ENCODE results near the gene DCC. TPM values are rescaled to one million over a fixed set of nuclear protein-coding genes. Genes with fewer than 3 reads are reported as not detected.
A peak's percentile ranks its signal among the peaks of the same experiment; 100 is the strongest.

The DCC gene
- total RNA-seq, 1 experiment from 2014 or later, result 14.1 TPM

DNA sequence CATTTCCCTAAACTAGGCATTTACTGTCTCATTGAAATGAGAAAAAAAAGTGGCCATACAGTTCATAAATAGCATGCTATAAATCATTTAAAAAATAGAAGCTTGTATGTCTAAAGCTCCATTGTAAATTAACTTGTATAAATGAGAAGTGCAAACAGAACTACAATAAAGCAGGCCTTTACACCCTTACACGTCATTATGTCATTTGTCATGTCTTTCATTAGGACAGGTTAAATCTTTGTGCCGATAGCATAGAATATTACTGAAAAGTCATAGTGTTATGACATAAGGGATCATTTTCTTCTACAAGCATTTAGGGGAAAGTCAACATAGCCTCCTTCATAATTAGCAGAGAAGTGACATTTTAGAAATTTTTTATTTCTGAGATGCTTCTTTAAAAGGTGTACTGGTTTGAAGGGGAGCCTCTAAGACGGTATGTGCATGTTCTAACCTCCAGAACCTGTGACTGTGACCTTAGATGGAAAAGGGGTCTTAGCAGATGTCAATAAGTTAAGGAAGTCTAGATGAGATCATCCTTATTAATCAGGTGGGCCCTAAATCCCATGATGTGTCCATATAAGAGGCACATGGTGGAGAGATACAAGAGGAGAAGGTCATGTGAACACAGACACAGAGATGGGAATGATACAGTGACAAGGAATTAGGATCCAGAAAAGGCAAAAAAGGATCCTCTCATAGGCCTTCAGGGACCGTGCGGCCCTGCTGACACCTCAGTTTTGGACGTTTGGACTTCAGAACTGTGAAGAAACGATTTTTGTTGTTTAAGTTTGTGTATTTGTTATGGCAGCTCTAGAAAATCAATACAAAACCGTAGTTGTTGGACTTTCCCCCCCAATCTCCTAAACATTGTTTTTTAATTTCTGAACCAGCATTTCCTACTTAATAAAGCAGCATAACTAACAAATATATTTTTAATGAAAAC, 1020.8 kb downstream of the DCC start:
- no peak for DNase-seq (ENCODE audit: low read depth)

DNA sequence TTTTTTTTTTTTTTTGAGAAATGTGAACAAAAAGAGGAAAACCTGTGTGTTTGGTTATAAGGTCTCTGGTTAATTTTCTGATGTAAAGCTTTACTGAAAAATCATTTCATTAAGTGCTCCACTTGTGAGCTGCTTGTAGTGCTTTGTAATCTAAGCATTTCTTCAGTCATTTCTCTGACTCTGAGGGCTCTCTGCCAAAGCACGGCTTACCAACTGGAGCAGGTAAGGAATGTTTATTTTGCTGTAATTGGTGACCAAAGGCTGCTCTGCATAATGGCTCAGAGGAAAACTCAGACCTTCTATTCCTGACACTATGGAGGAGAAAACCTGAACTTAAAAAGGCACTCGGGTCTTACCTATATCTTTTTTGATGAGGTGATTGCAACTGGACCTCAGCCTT, 1035.6 kb downstream of the DCC start:
- no peak for DNase-seq (ENCODE audit: low read depth)

GRCh38 chr18:53380063-53380639, 1040.2 kb downstream of the DCC start:
- DNase-seq (ENCODE audit: low read depth), result peak; percentile 57

- DNase-seq (ENCODE audit: low read depth), result no peak
Measured at GRCh38 chr18:53382870-53383269, 1042.9 kb downstream of the DCC start.

DNA sequence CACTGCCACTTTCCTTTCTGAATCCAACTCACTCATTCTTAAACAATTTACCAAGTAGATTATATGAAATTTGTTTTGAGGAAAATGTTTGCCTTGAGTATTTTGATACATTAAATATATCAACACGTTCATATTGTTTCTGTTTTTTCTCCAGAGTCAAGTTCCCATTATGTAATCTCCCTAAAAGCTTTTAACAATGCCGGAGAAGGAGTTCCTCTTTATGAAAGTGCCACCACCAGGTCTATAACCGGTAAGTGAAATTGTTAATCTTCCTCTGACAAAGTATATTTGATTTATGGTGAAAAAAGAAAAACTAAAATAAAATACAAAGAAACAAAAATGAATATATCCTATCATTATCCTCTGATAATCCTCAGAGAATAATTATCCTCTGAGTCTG, 1045.9 kb downstream of the DCC start:
- no peak for DNase-seq (ENCODE audit: low read depth)

DNA sequence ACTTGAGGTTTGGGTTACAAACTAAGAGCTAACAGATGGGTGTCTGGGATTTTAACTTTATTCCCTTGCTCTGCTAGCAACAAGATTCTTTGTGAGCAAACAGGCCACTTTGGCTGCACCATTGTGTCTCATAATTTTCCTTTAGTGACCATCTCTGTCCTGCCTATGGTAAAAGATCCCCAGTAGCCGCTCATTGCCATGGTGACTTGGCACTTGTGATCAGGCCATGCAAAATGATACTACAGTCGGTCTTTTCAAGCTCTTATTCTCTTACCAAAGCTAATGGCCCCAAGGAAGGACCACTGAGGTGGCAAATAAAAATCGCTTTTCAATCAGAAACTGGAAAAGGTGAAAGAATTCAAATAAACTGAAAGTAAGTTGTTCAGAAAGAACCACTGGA, 1047.6 kb downstream of the DCC start:
- no peak for DNase-seq (ENCODE audit: low read depth)

DNA sequence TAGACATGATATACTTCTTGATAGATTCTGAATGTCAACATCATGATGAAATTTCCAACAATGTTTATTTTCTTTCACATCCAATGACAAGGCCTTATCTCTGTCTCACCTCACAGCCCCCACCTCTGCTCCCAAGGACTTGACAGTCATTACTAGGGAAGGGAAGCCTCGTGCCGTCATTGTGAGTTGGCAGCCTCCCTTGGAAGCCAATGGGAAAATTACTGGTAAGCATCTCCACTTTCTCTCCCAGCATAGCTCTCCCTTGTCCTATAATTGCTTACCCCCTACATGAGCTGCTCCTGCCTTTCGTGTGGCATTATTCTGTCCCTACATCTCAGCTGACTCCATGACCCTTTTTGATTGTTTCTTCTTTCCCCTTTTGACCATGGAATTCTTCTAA, 1062.7 kb downstream of the DCC start:
- no peak for DNase-seq (ENCODE audit: low read depth)

GRCh38 chr18:53408271-53408670, 1068.3 kb downstream of the DCC start:
- no peak for DNase-seq (ENCODE audit: low read depth)

DNA sequence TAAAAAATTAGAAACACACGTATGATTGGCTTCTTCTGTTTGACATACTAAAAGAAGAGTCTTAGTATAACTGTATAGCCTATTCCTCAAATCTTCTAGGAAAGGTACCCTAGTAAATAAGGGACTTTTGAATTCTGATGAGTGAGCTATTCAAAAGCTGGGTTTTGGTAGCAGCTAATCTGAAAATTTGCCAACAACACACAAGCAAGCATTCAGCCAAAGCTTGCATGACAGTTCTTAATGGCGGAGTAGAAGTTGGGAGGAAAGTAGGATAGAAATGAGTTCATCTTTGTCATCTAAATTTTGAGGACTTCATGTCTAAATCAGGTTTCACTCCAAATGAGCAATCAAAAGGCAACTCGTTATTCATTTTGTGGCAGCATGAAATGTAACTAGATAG, 1071.5 kb downstream of the DCC start:
- no peak for DNase-seq (ENCODE audit: low read depth)

GRCh38 chr18:53417003-53417402, 1077.0 kb downstream of the DCC start:
- peak; percentile 17 for DNase-seq (ENCODE audit: low read depth)

DNA sequence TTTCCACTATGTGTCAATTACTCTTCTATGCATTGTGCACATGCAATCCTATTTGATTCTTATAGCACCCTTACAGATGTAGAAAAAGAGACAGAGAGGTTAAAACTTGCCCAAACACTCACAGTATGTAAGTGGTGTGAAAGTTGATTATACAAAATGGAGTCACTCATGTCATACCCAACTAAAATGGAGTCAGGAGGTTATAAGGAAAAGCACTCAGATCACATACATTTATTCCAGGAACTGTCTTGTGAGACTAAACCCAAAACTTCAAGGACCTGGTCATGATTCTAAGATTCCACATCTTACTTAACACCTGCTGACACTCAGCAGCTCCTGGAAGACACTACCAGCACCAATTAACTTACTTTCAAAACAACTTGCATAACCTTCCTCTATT, 1081.9 kb downstream of the DCC start:
- DNase-seq (ENCODE audit: low read depth), result no peak

GRCh38 chr18:53422896-53423295, 1082.9 kb downstream of the DCC start:
- DNase-seq (ENCODE audit: low read depth), result no peak

GRCh38 chr18:53426666-53427184, 1086.7 kb downstream of the DCC start:
- no peak for DNase-seq (ENCODE audit: low read depth)

DNA sequence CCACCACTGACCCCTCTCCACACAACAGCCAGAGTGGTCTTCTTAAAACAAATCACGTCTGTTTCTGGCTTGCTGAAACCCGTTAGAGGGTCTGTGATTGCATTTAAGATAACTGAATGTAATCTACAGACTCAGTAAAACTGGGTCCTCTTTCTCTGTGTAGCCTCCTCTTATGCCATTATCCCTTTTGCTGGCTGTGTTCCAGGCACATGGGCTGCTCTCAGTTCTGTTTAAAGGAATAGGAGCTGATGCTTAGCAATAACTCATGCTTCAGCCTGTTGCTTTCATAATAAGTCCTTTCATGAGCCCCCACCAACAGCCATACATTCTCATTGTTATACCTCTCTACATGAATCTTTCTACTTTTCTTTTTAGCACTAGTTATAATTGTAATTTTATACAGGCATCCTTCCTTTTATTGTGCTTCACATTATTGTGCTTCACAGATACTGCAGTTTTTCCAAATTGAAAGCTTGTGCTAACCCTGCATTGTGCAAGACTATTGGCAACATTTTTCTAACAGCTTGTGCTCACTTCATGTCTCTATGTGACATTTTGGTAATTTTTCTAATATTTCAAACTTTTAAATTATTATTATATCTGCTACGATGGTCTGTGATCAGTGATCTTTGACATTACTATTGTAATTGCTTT, 1101.9 kb downstream of the DCC start:
- DNase-seq (ENCODE audit: low read depth), result no peak

- no peak for DNase-seq (ENCODE audit: low read depth)
Measured at GRCh38 chr18:53442415-53442783, 1102.4 kb downstream of the DCC start.

DNA sequence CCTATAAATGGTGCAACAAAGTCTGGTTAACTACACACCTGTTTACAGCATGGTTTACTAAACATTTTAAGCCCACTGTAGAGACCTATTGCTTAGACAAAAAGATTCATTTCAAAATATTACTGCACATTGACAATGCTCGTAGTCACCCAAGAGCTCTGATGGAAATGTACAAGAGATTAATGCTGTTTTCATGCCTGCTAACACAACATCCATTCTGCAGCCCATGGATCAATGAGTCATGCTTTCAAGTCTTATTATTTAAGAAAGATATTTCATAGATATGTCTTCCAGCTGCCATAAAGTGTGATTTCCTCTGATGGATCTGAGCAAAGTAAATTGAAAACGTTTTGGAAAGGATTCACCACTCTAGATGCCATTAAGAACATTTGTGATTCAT, 1103.3 kb downstream of the DCC start:
- DNase-seq (ENCODE audit: low read depth), result no peak

GRCh38 chr18:53443831-53444230, 1103.8 kb downstream of the DCC start:
- no peak for DNase-seq (ENCODE audit: low read depth)

DNA sequence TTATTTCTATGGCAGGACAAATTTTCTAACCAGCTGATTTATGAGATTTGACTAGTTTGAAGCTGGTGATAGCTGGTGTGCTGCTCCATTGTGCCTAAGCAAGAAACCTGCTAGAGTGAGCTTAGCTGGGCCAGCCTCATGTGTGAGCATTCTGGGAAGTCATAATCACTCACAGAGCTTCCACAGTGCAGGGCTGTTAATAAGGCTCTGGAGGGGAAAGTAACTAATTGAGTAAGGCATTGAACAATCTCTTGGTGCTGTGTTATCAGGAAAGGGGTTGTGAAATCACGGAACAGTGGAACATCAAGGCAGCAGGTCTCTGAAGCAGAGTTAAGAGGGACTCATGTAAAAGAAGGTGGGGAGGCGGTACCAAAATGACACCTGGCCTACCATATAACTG, 1111.9 kb downstream of the DCC start:
- no peak for DNase-seq (ENCODE audit: low read depth)

DNA sequence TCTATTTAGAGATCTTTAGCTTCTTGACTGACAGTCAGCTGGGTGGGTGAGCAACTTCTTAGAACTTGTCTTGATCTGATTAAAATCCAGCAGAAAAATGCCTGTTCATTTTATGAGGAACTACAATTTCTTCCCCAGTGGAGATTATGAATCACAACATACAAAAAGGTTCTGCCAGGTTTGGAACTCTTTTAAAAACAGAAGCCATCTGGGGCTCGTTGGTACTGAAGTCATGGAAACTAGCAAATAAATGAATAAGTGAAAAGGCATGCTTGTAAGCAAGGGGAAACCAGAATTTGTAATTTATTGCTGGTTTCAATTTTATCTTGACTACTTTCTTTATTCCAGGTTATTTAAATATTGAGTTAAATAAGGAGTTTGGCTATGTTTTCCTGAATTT, 1117.1 kb downstream of the DCC start:
- peak; percentile 25 for DNase-seq (ENCODE audit: low read depth)

- DNase-seq (ENCODE audit: low read depth), result no peak
Measured at GRCh38 chr18:53458268-53458667, 1118.3 kb downstream of the DCC start.

- DNase-seq (ENCODE audit: low read depth), result peak; percentile 23
Measured at GRCh38 chr18:53458944-53459580, 1119.1 kb downstream of the DCC start.

GRCh38 chr18:53467756-53468155, 1127.8 kb downstream of the DCC start:
- DNase-seq (ENCODE audit: low read depth), result no peak

All from HT1080 (cell line).